Stimulated activated CD4-positive, alpha-beta T cell treated with anti-CD3 and anti-CD28 coated beads, TNF-alpha, amount 100 ng/mL, for 48 hours (primary cell): ENCODE results near the gene SMIM27.

ENCODE experiments used
- DNase-seq, 3 donors: peaks; one replicate each; pipeline ENCODE4 v3.0.0-alpha.2; 2020; ENCODE audit warnings: low read depth in 3 of 3

Gene SMIM27

GRCh38 chr9:32554591-32554990 is 2.5 kb downstream of the SMIM27 start:
- no peak for DNase-seq

DNA sequence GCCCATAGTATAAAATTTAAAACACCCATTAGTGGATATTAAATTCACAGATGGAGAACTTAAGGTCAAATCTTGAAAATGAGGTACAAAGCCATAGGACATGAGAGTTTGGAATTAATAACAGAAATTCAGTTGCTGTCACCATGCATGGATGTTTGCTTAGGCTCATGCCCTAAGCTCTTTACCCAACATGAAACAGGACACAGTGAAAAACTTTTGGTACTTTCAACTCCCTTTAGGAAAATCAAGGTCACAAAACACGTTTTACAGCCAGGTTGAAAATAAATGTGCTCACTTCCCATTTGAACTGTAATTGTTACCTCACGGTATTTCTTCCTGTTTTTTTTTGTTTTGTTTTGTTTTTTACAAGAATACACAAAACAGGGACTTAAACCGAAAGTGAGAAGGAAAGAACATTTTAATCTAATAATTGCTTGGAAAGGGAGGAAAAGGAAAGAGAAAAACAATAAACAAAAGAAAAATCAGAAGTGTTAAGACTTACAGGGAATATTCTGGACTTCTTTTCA is 6.3 kb downstream of the SMIM27 start:
- DNase-seq = no peak

DNA sequence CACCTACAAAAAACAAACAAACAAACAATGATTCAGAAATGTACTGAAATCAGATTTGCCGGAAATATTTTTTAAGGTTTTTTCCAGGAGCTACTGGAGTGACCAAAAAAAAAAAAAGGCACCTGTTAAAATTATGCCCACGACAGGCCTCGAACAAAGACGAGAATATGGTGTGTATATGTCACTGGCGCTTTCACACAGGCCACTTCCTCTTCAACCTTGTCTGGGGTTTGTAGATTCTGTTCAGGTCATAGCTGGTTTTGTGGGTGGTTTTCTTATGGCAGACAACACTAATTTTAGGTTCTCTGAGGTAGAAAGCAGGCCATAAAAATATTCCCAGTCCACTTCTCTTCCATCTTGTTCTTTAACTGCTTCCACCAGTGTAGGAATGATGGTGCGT is 13.8 kb downstream of the SMIM27 start:
- DNase-seq = no peak

DNA sequence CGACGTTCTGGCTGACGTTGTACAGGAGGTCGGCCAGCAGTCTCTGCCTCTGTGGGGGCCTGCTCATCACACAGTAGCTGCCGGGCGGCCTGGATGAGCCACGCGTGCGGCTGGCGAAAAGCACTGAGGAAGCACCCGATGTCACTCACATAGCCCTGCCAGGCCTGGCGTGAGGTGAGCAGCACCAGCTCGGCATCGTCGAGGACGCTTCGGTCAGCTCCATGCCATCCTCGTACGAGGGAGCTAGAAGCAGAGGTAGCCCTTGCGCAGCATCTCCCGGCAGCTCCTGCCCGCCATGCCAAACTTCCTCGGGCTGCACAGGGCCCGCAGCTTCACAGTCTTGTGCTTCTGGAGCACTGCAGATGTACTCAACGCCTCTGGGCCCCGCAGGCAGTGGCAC is 14.6 kb downstream of the SMIM27 start:
- DNase-seq = no peak

DNA sequence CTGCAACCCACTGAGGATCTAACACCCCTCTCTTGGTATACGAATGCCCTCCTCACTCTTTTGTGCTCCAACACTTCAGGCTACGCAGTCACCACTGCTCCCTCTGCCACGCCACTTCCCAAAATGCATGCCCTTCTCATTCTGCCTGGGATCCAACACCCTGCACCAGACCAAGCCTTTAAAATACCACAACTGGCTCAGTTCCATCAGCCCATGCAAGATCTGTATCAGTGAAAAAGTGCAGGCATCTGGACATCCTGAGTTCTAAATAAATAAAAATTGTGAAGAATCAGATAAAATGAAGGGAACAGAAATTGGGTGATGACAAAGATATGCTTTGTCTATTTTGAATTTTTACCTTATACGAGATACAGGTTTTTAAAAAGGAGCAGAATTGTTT is 18.1 kb downstream of the SMIM27 start:
- no peak for DNase-seq

DNA sequence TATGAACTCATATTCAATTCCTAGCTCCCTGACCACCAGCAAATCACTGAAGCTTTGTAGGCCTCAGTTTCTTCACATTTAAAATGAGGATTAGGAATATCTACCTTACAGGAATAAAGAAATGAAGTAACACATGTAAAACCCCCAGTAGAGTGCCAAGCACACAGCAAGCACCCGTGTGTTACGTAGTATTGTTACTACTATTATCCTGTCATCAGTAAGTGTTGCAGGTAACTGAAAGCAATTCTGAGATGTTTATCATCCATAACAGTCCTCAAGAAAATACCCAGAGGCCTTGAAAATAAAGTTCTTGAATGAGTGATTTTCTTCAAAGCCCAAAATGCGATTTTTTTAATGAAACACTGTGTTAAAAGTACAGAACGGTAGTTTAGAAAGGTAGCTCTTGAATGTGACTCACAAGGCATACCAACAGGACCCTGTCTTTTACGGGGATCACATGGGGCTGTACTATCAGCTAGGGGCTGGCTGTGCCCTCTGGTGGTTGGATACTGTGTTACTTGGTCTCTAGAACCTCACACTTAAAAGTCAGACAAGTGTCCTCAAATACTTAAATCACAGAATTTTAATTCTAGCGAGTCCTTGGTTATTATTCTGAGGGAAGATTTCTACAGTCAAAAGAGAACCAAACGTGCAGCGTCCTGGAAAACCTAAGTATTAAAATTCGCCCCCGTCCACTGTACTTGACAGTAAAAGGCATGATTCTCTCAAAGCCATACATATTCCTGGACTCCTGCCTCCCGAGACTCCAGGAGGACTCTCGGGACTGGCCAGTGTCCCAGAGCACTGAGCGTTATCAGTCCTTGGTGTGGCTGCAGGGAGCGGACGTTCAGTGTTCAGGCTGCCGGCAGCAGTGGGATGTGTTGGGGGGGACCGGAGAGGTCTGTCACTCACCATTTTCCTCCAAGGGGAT is 20.1 kb downstream of the SMIM27 start:
- DNase-seq = peak; percentile 41 to 65 (median 59)

- peak; percentile 90 to 92 (median 92) for DNase-seq
Measured at GRCh38 chr9:32572900-32573523, 20.9 kb downstream of the SMIM27 start, which contains the start of gene NDUFB6. NDUFB6 (minus strand) TSS chr9:32573159; CDS start chr9:32573060, 99 bp downstream.

- DNase-seq = no peak
Measured at GRCh38 chr9:32573821-32574220, 21.7 kb downstream of the SMIM27 start.

DNA sequence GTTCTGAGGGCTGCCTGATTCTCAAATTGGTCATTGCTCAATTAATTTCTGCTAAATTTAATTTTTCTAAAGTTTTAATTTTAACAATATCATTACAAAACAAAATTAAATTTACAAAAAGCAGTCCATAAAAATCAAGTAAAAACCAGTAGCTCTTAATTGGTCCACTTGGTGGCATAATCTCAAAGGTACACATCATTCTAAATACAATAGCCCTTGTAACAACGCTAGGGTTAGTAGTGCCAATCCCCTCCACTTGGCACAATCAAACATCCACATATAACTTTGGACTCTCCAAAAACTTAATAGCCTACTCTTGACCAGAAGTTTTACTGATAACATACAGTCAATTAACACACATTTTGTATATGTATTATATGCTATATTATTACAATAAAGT is 22.7 kb downstream of the SMIM27 start:
- no peak for DNase-seq

- no peak for DNase-seq
Measured at GRCh38 chr9:32577316-32577715, 25.2 kb downstream of the SMIM27 start.

- DNase-seq = no peak
Measured at GRCh38 chr9:32578976-32579375, 26.8 kb downstream of the SMIM27 start.

GRCh38 chr9:32579706-32580331 is 27.7 kb downstream of the SMIM27 start:
- DNase-seq = peak; percentile 58 to 71 (median 59)

- DNase-seq = no peak
Measured at GRCh38 chr9:32580631-32581300, 28.6 kb downstream of the SMIM27 start.

DNA sequence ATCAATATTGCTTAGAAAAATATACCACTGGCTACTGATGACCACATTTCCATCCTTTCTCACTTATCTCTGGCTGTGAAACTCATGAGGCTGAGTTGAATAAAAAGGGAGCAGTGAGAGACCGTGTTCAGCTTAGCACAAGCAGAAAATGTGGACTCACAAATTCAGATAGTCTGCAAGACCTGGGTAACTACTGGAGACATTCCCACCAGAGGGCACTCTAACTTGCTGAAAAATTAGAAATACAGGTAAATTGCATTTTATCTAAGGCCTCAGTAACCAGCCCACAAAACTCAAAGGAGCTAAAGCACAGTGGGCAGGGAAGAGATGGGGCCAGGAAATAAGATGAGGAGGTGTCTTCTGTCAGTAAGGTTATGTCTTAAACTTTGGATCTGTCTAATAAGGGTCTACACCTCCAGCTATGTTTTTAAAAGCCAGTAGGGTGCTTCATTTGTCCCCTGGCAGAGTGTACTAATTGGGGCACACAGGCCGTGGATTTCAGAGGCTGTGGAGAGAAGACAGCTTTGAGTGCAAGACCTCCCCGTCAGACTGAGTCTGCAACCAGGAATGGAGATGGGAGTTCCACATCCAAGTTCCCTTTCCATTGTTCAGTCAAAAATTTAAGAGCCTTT is 29.5 kb downstream of the SMIM27 start:
- peak in 1 of 3 donors; percentile 14 for DNase-seq

- no peak for DNase-seq
Measured at GRCh38 chr9:32584784-32585183, 32.7 kb downstream of the SMIM27 start.

- DNase-seq = no peak
Measured at GRCh38 chr9:32587901-32588300, 35.8 kb downstream of the SMIM27 start.

GRCh38 chr9:32589083-32589723 is 37.1 kb downstream of the SMIM27 start:
- no peak for DNase-seq

DNA sequence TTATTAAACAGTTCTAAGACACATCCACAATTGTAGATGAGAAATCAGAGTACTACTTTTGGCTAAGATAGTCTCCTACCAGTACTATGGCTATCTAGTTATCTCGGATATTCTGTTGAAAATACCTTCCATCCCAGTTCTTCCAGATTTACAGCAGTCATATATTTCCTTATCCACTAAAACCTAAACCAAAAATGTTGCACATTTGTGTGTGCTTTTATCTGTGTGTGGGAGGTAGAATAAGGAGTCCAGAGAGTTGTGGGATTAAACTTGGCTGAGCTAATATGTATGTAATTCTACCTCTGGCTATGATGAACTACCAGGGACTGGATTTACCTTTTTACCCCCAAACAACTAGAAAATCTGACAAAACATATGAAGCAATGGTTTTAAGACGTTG is 38.3 kb downstream of the SMIM27 start:
- no peak for DNase-seq

- DNase-seq = no peak
Measured at GRCh38 chr9:32590898-32591297, 38.8 kb downstream of the SMIM27 start.

DNA sequence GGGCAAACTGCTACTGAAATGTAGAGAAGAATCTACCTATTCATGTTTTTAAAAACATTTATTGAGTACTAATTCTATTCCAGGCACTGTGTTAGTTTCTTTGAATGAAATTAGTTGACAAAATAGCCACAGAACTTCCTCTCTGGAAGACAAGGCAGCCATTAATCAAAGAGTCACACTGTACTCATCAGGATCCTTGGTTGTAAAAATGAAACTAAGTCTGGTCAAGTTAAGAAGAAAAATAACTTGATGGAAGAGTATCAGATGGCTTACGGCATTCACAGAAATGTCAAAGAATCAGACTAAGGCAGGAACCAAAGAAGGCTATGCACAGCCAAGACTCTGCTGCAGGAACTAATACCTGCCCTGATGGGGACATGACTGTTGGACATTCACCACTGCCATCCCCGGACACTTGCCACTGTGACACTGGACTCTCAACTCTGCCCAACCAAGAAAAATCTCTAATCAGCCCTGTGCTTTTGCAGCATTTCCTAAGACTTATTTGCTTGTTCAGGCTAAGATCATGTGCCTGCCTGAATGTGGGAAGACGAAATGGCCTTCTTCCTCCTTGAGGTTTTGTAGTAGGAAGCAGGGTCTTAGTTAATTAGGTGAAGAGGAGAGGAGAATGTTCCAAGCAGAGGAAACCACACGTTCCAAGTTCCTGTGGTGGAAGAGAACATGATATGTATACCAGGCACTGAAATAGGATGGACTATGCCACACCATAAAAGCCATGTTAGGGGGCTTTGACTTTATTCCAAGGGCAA is 44.2 kb downstream of the SMIM27 start:
- no peak for DNase-seq
